Inferior parietal cortex (tissue), 1 donor: ENCODE measurements around the gene NEK6.

Source experiments
- DNase-seq: peaks from one replicate; pipeline ENCODE4 v3.0.0-alpha.2; 2016; ENCODE audit errors: extremely low spot score

The NEK6 gene

DNA sequence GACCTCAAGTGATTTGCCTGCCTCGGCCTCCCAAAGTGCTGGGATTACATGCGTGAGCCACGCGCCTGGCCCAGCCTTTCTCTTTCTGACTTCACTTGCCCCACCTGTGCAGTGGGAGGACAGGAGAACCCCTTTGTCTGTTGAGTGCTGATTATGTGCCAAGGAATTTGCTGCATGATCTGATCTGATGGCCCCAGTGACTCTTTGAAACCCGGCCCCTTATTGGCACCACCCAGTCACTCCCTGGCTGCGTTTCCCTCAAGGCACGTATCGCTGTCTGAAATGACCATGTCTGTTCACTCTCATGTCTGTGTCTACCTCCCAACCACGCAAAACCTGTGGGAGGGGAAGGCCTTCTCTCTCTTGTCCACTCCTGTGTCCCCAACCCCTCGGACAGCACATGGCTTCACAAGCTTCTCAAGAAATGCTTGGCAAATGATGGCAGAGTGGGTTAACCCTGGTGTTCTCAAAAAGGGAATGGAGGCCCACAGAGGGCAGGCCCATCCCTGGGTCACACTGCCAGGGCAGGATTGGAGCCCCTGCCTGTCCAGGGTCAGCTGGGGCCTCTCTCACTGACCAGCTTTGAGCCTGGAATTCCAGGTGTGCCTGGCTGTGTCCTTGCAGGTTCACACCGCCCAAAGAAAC is 21.9 kb downstream of the NEK6 start:
- no peak for DNase-seq

DNA sequence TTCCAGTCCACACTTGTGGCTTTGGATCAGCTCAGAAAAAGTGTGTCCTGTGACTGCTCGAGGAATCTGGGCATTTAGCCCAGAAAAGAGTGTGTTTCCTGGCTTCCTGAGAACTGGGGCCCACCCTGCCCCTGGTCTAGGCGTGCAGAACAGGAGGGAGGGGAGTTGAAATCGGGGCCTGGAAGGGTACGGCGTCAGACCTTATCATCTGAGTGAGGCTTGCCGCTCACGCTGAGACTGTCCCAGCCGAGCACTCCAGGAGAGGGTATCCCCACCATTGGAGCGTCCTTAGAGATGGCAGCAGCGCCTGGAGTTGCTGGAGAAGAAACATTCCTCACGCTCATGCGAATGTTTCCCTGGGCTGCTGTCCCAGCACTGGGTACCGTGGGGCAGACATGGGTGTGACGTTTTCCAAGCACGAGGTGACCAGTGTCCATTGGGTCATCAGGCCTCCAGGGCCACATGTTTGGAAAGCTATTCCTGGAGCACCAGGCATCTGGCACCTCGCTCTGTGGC is 22.5 kb downstream of the NEK6 start:
- no peak for DNase-seq

DNA sequence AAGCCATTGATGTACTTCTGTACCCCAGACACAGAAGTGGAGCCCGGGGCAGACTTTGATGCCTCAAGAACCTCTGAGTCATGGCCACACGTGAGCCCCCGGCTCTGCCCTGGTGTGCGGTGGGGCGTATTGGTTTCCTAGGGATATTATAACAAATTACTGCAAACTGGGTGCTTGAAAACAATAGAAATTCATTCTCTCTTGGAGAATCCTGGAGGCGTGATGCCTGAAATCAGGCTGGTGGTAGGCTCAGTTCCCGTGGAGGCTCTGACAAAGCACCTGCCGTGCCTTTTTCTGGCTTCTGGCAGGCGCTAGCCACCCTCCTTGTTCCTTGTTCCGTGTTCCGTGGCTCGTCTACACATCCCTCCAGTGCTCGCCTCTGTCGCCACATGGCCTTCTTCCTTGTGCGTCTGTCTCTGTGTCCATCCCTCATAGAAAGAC is 24.2 kb downstream of the NEK6 start:
- no peak for DNase-seq

DNA sequence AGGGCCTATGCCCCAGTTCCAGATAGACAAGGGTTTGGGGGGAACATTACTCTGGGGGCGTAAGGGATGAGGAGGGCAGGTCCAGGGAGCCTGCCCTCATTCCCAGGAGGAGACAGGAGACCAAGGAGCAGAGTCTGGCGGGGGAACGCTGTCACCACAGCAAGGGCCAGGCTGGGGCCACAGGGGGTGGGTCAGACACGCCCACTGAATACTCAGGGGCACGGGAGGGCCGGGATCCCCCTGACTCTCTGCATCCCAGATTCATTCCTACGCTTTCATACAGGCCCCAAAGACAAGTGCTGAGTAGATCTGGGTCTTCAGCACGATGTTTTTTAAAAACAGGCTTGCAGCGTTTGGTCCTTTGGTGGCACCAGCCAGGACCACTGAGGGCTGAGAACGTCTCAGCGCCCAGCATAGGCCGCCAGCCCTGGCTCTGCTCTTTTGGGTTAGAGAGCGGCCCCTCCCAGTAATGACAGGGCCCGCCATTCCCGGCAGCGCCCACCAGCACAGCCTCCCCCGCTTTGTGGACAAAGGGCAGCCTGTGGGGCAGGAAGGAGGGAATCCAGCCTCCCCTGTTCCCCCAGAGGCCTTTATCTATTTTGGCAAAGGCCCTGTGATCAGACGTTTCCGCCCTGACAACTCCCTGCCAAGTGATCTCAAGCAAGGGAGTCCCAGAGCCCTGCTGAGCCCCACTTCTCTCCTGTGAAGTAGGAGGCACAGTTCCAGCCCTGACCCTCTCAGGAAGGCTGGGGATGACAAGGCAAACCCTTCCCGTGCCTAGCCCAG is 24.9 kb downstream of the NEK6 start:
- no peak for DNase-seq

DNA sequence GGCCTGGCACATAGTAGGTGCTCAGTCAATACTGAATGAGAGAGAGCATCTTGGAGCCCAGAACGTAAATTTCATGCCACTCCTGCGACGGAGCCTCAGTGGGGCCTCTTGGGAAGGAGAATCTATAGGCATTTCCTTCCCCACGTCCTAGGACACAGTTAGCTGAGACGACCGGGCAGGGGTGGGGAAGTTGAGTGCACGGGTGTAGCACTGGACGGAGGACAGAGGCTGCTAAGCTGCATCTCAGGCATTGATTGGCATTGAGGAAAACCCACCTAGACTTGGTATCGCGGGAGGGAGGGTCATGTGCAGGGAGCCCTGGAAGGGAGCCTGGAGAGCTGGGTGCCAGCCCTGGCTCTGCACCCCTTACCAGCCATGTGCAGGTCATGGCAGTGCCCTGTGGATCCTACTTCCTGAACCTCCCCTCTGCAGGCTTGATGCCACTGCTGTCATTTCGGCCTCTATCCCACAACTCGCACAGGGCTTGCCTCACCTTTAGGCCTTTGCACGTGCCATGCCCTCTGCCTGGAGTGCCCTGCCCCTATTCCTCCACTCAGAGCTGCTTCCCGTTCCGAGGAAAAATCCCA is 25.6 kb downstream of the NEK6 start:
- no peak for DNase-seq

DNA sequence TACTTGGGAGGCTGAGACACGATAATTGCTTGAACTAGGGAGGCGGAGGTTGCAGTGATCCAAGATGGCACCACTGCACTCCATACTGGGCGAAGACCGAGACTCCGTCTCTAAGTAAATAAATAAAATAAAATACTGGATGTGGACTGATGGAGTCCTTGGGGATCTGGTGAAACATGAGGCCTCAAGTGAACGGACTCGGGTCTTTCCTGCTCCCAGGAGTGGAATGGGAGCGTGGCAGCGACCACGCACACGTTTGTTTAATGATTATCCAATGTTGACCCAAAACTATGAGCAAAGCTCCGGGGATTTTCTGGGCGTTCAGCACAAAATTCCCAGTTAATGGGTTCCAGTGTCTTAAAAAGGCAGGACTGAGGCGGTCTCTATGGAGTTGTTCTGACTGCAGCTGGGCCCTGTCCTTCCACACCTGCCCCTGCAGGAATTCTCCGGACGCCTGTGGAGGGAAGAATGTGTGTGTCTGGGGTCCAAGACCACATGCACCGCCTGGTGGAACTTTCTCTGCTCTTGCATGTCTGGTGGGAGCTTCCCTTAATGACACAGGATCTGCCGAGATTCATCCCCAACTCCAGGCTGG is 26.6 kb downstream of the NEK6 start:
- no peak for DNase-seq

DNA sequence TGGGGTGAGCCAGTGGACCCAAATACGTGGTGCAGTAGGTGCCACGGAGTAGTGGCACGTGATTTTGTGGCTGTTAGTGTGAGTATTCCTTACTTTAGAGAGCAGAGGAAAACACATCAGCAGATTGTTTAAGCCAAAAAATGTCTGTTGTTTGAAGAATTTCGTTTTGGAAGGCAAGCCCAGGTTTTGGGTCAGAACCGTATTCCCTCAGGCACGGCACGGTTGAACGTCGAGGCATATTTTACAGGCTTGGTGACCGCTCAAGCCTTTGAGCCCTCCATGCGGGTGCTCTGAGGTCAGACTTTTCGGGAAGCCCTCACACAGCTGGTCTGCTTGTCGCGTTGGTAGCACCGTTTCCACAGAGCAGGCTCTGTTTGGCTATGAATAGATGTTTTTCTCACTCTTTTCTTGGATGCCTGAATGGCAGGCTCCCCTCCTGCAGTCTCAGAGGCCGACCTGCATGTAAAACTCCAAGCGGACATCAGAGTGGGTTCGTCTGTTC is 27.2 kb downstream of the NEK6 start:
- DNase-seq: peak; percentile 46

DNA sequence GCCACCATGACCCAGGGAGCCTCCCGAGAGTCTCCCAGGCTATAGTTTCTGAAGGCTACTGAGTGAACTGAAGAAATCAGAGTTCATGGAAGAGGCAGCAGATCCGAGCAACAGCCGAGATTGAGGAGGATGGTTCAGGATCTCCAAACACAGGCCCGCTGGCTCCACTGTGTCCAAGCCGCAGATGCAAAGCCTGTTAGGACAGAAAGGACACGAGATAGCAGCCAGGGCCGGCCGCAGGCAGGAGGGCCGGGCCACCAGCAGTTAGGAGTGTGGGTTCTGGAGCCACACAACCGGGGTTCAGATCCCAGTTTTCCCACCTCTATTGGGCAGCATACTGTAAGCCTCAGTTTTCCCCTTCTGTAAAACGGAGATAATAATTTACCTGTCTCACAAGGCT is 27.7 kb downstream of the NEK6 start:
- no peak for DNase-seq

DNA sequence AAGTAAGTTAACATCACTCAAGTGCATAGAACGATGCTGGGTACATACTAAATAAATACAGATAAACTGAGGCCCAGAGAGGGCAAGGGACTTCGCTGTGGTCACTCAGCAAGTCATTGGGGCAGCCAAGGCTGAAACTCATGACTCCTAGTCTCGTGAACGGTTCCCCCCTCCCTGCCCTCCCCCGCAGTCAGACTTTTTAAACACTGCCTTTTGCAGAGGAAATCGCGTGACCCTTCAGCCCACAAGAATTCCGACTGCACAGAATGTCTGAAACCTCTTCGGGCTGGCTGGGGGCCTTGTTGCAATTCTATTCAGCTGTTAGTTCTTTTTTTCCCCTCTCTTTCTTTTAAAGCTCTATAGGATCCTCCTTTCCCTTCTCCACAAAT is 28.1 kb downstream of the NEK6 start:
- no peak for DNase-seq

DNA sequence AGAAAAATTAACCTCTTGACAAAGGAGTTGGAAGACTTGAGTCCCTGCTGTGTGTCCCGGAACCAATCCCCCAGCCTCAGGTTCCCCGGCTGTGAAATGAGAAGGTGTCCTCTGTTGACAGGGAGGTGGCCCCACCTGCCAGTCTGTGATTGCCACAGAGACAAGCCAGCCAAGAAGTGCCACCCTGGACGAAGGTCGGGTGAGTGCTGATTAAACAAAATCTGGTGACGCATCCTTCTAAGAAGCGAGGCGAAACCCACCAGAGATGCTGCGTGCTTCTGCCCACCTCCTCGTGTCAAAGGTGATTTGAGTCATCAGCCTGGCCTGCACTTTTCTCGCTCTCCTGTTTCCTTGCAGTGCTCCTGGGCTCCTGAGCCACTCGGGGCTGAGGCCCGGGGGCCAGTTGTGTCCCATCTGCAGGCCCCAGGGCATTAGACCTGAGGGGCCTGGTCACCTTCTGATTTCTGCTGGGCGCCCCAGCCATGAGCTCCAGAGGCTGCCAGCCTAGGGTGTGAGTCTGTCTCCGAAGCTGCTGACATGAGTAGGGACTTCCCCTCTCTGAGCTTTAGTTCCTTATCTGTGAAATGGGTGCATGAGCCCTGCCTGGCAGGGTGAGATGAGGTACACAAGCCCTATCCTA is 28.7 kb downstream of the NEK6 start:
- DNase-seq: no peak

DNA sequence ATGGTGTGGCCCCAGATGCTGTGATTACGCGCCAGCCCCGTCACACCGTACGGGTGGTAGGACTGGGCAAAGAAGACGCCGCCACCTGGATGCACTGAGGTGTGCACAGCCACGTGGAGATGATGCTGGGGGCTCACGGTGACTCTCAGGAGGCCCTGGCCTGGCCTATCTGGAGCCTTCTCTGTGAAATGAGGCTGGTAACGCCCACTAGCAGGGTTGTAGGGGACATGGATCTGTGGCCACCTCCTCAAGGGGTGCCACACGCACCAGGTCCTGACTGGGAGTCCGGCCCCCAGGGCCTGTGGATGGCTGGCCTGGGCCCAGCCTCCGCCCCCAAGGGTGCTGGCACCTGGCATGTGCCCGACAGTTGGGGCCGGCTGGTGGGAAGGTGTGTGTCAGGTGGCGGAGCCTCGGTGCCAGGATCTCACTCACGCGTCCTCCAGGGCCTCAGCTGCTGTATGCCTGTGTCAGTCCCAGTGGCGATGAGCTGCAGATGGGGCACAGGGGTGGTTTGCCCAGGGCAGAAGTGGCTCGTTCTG is 32.4 kb downstream of the NEK6 start:
- no peak for DNase-seq

DNA sequence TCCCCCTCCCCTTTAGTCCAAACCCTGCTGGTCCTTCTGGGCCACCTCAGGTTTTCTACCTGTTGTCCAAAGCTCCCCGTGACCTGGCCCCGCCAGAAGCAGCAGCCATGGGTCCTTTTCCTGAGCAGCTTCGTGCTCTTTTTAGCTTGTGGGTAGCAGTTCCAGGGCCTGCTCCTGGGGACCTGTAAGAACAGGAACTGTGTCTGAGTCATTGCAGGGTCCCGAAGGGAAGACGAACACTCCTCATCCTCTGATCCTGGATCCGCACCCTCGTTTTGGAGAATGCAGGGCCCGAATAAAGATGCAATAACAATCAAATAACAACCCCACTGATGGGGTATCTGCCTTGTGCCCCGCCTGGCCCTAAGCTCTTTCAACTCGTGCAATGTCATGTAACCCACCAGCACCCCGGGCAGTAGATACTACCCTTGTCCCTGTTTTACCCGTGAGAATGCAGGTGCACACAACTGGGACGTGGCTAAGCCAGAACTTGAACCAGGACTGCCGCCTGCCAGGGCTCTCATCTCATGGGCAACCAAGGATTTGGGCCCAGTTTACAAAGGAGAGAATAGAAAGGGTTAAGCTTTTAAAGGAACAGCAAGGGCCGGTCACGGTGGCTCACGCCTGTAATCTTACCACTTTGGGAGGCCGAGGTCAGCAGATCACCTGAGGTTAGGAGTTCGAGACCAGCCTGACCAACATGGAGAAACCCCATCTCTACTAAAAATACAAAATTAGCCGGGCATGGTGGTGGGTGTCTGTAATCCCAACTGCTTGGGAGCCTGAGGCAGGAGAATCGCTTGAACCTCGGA is 33.2 kb downstream of the NEK6 start:
- no peak for DNase-seq

DNA sequence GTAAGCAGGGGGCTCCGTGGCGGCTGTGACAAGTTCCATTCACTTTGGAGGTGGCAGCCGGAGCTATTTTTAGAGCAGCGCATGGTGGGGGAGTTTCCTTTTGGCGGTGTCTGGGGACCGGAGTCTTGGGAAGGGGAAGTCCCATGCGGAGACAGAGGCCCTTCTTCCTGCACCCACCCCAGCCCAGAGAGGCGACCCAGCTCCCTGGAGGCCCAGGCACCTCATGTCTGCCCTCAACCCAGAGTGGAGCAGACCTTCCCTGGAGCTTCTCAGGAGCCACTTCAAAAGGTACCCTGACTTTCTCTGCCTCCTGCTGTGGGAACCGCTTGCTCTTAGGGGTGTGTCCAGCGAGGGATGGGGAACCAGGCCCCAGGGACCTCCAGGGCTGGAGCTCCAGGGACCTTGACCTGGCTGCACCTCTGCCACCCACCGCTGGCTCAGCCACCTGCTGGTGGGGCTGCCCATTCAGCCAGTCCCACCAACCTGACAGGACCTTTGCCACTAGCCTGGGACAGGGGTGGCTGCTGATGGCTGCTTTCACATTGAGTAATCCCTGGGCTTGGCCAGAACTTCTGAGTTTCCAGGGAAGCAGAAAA is 34.1 kb downstream of the NEK6 start:
- no peak for DNase-seq

DNA sequence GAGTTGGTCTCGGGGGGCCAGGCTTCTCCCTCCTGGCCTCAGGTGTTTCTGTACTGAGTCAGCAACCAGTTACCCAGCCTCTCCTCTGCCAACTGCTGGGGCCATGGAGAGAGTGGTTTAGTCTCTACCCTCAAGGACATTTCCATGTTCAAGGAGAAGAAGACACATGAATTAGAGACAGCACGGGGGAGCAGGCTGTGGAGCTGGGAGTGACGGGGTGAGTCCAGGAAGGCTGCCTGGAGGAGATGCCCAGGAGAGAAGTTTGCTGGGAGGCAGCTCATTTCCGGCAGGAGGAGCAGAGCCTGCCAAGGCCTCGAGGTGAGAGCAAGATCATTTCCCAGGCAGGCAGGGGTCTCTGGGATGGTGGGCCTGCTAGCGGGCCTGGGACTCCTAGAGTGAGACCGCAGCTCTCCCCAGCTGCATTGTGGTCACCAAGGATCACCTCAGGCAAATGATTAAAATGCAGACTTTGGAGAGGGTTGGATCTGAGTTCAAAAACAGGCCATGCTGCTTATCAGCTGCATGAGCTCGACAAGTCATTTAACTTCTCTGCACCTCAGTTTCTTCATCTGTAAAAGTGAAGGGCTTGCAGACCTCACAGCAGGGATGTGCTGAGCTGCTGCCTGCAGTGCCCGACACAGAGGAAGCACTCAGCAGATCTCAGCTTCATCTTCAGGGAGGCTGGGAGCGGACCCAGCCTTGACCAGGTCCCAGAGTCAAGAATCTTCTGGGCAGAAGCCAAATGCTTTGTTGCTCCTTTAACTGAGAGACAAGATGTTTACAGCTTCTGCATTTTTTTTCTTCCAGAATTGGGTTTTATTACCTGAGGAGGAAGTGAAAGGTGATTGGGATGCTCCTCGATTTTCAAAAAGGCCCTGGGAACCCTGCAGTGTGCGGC is 35.2 kb downstream of the NEK6 start:
- no peak for DNase-seq

DNA sequence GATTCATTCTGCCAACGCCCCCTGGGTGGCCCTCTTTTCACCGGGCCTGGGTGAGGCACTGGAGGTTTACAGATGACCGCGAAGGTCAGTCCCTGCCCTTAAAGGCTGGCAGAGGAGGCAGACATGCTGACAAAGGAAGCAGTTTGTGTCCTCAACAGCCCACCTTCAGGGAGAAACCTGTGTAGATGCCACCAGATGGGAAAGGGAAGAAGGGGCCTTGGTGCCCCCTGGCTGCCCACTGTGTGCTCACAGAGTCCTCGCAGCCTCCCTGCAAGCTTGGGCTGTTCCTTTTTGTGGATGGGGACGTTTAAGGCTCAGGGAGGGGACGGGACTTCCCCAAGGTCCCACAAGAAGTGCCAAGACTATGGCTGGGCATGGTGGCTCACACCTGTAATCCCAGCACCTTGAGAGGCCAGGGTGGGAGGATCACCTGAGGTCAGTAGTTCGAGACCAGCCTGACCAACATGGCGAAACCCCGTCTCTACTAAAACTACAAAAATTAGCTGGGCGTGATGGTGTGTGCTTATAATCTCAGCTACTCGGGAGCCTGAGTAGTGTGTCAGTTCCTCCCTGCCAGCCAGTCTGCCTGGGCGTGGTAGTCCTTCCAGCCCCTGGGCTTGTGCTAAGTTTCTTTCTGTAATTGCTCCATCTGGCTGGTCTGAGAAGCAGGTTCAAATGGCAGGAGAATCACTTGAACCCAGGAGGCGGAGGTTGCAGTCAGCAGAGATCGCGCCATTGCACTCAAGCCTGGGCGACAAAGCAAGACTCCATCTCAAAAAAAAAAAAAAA is 36.2 kb downstream of the NEK6 start:
- no peak for DNase-seq

DNA sequence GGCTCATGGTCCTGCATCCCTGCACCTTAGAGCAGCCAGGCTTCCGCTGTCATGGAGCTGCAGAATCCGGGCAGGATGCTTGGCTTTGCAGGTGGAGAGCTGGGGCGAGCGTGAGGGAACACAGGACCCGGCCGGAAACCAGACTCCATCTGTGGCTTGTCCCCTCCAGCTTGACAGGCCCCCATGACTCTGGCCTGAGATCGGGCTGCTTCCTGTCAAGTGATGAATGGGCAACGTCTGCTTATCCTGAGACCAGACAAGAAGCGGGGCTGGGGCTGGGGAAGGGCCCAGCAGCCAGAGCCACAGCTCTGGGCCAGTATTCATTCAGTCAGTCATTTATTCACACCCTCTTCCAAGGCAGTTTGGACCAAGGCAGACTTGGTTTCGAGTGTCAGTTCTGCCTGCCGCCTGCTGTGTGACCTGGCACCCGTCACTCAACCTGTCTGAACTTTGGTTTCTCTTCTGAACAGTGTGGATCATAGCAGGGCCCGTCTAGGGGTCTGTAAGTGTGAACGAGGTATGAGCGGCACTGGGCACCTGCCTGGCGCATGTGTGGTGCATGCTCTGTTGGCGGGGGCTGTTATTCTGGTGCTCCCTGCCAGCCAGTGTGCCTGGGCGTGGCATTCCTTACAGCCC is 37.5 kb downstream of the NEK6 start:
- DNase-seq: no peak

DNA sequence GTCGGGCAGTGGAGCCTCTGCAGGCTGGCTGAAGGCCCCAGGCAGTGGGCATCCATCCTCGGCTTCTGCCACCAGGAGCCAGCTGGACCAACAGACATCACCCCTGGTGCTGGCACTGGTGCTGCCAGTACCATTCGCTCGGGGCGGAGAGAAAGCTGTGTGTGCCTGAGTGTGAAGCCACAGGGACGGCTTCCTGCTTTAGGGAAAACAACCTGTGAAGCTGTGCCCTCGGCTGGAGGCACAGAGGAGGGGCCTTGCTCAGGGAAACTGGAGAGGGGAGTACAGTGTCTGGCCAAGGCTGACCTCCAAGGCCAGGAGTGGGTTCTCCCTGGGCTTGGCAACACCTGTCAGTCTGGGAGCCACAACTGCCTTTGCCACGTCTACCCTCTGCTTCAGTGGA is 38.3 kb downstream of the NEK6 start:
- DNase-seq: no peak
